Prostate gland (tissue), 2 donors: ENCODE data around the gene TEX38. TPM values are rescaled to one million over a fixed set of nuclear protein-coding genes. Genes with fewer than 3 reads are reported as not detected.
A peak's percentile ranks its signal among the peaks of the same experiment; 100 is the strongest.

Source experiments
- DNase-seq: peaks from one replicate; pipeline ENCODE4 v3.0.0-alpha.2; 2019; ENCODE audit warnings: low spot score
- H3K27ac ChIP-seq, 2 donors: fragments of 200-600 bp; sonication (generic); 2 replicates each; pipeline ENCODE4 v1.5.1; 2017 to 2019
- H3K27me3 ChIP-seq: fragments of 200-600 bp; sonication (generic); replicated peaks from 2 replicates; pipeline ENCODE4 v1.5.1; 2019; ENCODE audit not compliant: insufficient read depth
- H3K36me3 ChIP-seq, 2 donors: fragments of 200-600 bp; sonication (generic); 1 replicate in 1 of 2; 2 replicates in 1 of 2; pipeline versions ENCODE4 v1.5.1 to v1.8.1; 2017 to 2019
- H3K4me1 ChIP-seq: fragments of 200-600 bp; sonication (generic); replicated peaks from 2 replicates; pipeline ENCODE4 v1.5.1; 2019
- H3K4me3 ChIP-seq, 2 donors: fragments of 200-600 bp; sonication (generic); 2 replicates each; pipeline ENCODE4 v1.5.1; 2017 to 2019
- H3K9me3 ChIP-seq: fragments of 200-600 bp; sonication (generic); 2 replicates; pipeline ENCODE4 v1.5.1; 2017
- POLR2A ChIP-seq: fragments of 450-650 bp; IDR thresholded peaks from one replicate; pipeline ENCODE4 v1.6.1; 2016; ENCODE audit warnings: antibody characterized with exemption, mild to moderate bottlenecking
- POLR2AphosphoS5 ChIP-seq: sonication (generic); formaldehyde crosslinking; IDR thresholded peaks from one replicate; pipeline ENCODE4 v1.6.1; 2017; ENCODE audit warnings: antibody characterized with exemption
- WGBS: methylation state at CpG from one replicate; pipeline ENCODE4 v1.1.5; 2018; 5-methylcytosine and 5-hydroxymethylcytosine counted together
- intact Hi-C: fragments of 100-400 bp; cut with DNase I; formaldehyde crosslinking; loops from one replicate; pipeline ENCODE4 v1.14.2; 2022
- total RNA-seq, 2 donors: library from RNA; depleted of rRNA; stranded (reverse); fragments of >200 nt; gene quantifications; one replicate each; pipeline ENCODE4 v1.1.0, GENCODE V29; 2016
- TF ChIP-seq, protein P1 (sequence below), 4 experiments: fragments of 200-600 bp in 2 of 4; fragments of 450-650 bp in 2 of 4; sonication (generic) in 2 of 4; IDR thresholded peaks; 1 replicate in 3 of 4; 2 replicates in 1 of 4; pipeline ENCODE4 v1.5.1; 2016 to 2019; ENCODE audit warnings: antibody characterized with exemption in 4 of 4, mild to moderate bottlenecking in 2 of 4, moderate library complexity in 2 of 4

Gene TEX38
- total RNA-seq, 2 donors from 2014 or later: 30.6 TPM; not detected in 1

DNA sequence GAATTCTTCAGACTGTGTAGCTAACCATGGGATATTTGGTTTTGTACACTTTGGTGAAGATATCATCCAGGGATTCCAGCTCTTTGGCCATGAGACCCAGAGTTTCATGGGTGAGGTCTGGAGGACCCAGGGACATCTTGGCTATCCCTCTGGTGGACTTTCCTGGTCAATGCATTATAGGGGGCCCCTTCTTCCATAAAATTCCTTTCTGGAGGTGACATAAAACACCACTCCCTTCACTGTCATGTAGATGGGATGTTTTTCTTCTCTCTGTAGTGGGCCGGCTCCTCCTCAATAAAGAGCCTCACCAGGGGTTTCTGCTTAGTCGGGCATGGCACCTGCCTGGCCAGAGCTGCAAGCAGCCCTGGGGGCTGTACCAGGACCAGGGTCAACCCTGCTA, 5.7 kb upstream of the TEX38 start:
- H3K27ac ChIP-seq: no peak overlapping the region
- H3K9me3 ChIP-seq: no peaks in the 10 kb centered on the region
- intact Hi-C loops: loop anchor here (10.0 kb wide), 1 partner anchor 49 kb away; the partner anchor contains the start of gene EFCAB14
- DNase-seq: no peak
- 82% methylated on average over 2 of the region's 2 CpGs for WGBS
- H3K4me1 ChIP-seq: peaks cover 12% of the 10 kb centered on the region
- H3K27me3 ChIP-seq: no peaks in the 10 kb centered on the region
- no peak for TF ChIP-seq POLR2A
- TF ChIP-seq, protein P1, sequence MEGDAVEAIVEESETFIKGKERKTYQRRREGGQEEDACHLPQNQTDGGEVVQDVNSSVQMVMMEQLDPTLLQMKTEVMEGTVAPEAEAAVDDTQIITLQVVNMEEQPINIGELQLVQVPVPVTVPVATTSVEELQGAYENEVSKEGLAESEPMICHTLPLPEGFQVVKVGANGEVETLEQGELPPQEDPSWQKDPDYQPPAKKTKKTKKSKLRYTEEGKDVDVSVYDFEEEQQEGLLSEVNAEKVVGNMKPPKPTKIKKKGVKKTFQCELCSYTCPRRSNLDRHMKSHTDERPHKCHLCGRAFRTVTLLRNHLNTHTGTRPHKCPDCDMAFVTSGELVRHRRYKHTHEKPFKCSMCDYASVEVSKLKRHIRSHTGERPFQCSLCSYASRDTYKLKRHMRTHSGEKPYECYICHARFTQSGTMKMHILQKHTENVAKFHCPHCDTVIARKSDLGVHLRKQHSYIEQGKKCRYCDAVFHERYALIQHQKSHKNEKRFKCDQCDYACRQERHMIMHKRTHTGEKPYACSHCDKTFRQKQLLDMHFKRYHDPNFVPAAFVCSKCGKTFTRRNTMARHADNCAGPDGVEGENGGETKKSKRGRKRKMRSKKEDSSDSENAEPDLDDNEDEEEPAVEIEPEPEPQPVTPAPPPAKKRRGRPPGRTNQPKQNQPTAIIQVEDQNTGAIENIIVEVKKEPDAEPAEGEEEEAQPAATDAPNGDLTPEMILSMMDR (IDR thresholded peaks at IDR 0.05): no peak
- no peak for TF ChIP-seq POLR2AphosphoS5
- no peak overlapping the region for H3K4me3 ChIP-seq
- H3K36me3 ChIP-seq: peaks cover 0 to 5% of the 10 kb centered on the region in 2 donors

DNA sequence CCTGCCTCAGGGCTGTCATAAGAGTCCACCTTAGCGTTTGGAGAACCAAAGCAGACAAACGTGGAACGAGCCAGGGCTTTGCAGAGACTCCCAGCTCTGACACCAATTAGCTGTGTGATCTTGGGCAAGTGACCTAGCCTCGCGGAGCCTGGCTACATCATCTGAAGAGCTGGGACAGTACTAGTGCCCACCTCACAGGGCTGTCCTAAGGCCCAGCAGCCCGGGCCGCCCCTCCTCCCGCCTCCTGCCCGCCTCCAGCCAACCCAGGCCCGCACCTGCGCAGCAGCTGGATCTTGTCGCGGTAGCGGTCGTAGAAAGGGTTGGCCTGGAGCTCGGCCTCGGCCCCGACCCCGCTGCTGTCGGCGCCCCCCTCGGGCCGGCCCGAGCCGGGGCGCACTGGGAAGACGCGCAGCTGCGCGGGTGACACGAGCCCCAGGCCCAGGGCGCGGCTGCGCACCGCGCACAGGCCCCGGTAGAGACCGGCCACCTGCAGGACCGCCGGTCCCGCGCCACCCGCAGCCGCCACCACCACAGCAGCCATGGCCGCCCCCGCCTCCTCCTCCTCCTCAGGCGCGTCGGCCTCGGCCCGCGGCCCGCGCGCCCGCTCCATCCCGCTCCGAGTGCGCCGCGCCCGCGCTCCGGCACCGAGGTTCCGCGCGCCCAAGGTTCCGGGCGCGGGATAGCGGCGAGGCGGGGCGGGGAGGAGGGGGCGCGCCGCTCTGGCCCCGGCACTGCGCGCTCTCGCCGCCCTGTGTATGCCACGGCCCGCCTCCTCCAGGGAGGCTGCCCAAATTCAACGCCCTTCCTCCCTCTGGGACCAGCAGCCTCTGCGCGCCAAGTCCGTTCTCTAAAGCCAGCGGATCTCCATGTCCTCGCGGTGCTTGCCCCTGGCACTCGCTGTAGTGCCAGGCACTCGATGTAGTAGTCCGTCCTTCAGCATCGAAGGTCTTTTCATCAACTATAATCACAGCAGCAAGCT, 3.6 kb upstream of the TEX38 start, which contains the start of gene ATPAF1:
ATPAF1 (minus strand) TSS at position 583 of the 979 bp plus-strand sequence; CDS start at position 541, 42 bp downstream.
- intact Hi-C loops: loop anchor here (10.0 kb wide), 1 partner anchor 47 kb away; the partner anchor contains the start of gene EFCAB14
- DNase-seq: peak; percentile 30
- peak within 1 kb of the TSS; percentile 71 to 82 for H3K27ac ChIP-seq
- H3K4me3 ChIP-seq: peak within 1 kb of the TSS; percentile 96 to 100
- peaks cover 0 to 5% of the 10 kb centered on the region in 2 donors for H3K36me3 ChIP-seq
- H3K9me3 ChIP-seq: no peaks in the 10 kb centered on the region
- TF ChIP-seq, protein P1 (IDR thresholded peaks at IDR 0.05): peak in 1 of 4 experiments; percentile 6
- TF ChIP-seq POLR2A (no peak), POLR2AphosphoS5 (peak; percentile 12)
- H3K27me3 ChIP-seq: no peaks in the 10 kb centered on the region
- peaks cover 12% of the 10 kb centered on the region for H3K4me1 ChIP-seq
- under 1% methylated on average over 49 of the region's 96 CpGs for WGBS

DNA sequence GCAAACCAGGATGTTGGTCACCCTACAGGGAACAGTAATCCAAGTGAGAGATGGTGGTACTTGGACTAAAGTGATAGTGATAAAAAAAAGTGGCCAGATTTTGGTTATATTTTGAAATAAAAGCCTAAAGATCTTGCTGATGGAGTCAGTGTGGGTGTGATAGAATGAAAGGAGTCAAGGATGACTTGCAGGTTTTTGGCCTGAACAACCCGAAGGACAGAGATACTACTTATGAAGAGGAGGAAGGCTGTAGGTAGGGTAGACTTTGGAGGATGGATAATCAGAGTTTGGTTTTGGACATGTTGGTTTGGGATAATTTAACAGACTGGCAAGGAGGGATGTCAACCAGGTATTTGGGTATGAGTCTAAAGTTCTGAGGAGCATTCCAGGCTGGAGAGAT, 1.5 kb upstream of the TEX38 start:
- Histone ChIP-seq H3K27ac (no peak overlapping the region), H3K4me3 (no peak overlapping the region), H3K27me3 (no peaks in the 10 kb centered on the region), H3K36me3 (no peaks in the 10 kb centered on the region), H3K9me3 (no peaks in the 10 kb centered on the region), H3K4me1 (peaks cover 12% of the 10 kb centered on the region)
- no peak for DNase-seq
- WGBS: 90% methylated on average over 1 of the region's 1 CpG
- TF ChIP-seq, protein P1 (IDR thresholded peaks at IDR 0.05): no peak
- TF ChIP-seq POLR2AphosphoS5 (no peak), POLR2A (no peak)
- intact Hi-C loops: loop anchor here (5.0 kb wide), 1 partner anchor 68 kb away; the partner anchor contains the start of gene MKNK1

DNA sequence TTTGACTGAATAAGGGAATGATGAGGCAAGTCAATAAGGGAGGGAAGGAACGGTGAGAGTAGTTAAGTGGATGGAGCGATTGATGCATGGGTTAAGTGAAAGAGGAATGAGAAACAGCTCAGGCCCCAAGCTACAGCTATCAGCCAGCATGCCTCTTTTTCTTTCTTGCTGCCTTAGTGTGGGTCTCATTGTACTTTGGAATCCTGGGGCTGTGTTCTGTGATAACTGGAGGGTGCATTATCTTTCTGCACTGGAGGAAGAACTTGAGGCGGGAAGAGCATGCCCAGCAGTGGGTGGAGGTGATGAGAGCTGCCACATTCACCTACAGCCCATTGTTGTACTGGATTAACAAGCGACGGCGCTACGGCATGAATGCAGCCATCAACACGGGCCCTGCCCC, 1.0 kb downstream of the TEX38 start:
- no peaks in the 10 kb centered on the region for H3K36me3 ChIP-seq
- H3K9me3 ChIP-seq: no peaks in the 10 kb centered on the region
- no peaks in the 10 kb centered on the region for H3K27me3 ChIP-seq
- TF ChIP-seq, protein P1 (IDR thresholded peaks at IDR 0.05): no peak
- H3K4me1 ChIP-seq: no peaks in the 10 kb centered on the region
- WGBS: 69% methylated on average over 8 of the region's 8 CpGs
- no peak overlapping the region for H3K4me3 ChIP-seq
- DNase-seq: no peak
- H3K27ac ChIP-seq: no peak overlapping the region
- intact Hi-C loops: loop anchor here (5.0 kb wide), 1 partner anchor 70 kb away; the partner anchor contains the start of gene MKNK1
